DMS114 treated with DMSO at 0.1 percent for 48 hours (cell line): ENCODE data around the gene ECI2.
"Not testable (repeated sequence)": the region's sequence is repeated elsewhere in the genome, so short reads cannot be mapped to it uniquely, and the experiment has no call there.

ENCODE experiments used
- DNase-seq: peaks from one replicate; lab custom pipeline; 2025; ENCODE audit not compliant: unreplicated experiment; lab: John Stamatoyannopoulos, UW

ECI2 gene

DNA sequence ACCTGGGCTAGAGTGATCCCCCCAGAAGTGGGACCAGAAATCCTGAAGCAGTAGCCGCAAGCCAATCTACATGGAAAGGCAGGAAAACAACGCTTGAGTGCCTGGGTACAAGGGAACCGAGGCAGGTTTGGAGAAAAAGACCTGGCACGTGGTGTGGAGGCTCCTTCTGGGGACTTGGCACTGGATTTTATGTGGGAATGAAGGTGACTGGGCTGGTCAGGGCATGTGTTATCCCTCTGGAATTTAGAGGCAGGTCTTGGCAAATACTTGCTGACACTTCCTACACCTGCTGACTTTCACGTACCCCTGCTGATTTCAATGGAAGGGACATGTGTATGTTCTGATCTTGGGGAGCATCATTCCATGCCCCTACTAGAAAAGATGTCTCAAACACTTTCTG, 31.4 kb downstream of the ECI2 start:
- DNase-seq, result no peak

DNA sequence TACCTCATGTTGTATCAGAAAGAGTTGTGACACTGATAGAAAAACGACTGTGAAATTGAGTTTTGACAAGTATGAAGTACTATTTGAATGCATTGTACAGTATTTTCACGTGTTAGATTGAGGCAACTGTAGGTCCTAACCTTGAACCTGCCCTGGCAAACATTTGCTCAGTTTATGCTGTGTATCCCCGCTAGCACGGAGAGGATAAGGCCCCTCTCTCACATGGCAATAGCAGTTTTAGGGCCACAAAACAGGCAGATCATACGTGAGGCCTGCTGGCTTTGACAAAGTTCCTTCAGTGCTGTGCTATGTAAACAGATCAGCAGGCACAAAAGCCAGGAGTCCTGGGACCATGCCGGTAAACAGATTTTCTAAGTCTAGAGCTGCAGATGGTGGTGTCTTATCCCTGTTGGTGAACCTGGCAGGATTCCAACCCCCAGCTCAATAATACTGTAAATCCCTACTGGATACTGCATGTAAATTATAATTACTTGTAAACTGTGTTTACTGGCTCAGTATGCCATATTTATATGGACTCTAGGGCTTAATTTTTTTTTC, 32.6 kb downstream of the ECI2 start:
- no peak for DNase-seq

DNA sequence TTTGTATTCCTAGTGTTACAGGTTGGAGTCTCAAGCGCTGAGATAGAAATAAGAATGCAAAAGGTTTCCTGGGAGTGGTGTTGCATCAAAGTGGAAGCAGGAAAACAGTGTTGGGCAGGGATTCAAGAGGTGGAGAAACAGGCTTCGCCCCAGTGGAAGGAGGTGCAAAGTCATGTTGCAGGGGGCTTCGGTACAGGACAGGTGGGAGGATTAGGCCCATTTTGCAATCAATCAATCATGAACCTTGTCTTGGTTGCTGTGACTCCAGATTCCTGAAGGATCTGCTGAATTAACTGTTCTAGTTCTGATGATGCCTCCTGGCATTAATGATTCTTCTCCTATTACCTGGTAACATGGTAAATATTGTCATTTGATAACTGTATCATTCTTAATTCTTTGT, 34.1 kb downstream of the ECI2 start:
- DNase-seq, result no peak

GRCh38 chr6:4100655-4101054, 34.7 kb downstream of the ECI2 start:
- DNase-seq, result no peak

DNA sequence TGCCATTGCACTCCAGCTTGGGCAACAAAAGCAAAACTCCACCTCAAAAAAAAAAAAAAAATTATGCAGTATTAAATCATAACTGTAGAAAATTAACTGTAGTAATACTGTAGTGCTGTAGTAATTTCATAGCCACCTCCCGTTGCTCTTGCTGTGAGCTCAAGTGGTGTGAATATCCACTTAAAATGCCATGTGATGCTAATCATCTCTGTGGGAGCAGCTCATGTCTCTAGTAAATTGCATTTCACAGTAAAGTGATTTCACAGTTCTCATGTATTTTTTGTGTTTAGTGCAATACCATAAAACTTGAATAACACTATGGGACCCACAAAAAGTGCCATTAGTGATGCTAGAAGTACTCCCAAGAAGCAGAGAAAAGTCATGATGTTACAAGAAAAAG, 42.1 kb downstream of the ECI2 start:
- DNase-seq, result no peak

- DNase-seq, result no peak
Measured at GRCh38 chr6:4091941-4092340, 43.4 kb downstream of the ECI2 start.

- not testable (repeated sequence) for DNase-seq
Measured at GRCh38 chr6:4090043-4090442, 45.3 kb downstream of the ECI2 start.

DNA sequence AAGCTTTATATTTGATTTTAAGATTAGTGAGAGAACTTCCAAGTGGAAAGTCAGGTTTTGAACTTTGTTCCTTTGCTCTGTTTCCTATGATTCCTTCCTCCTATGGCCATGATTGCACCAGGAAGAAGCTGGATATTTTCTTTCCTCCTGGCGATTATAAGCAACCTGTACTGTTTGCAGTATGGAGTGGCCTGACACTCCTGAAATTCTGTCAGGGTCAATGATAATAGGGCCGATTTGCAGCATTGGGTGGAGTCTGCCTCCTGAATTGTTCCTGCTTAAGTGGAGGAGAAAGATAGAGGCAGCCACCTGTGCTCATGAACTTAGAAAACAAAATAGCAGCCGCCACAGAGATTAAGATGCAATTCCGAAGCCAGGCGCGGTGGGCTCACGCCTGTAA, 46.7 kb downstream of the ECI2 start:
- no peak for DNase-seq

DNA sequence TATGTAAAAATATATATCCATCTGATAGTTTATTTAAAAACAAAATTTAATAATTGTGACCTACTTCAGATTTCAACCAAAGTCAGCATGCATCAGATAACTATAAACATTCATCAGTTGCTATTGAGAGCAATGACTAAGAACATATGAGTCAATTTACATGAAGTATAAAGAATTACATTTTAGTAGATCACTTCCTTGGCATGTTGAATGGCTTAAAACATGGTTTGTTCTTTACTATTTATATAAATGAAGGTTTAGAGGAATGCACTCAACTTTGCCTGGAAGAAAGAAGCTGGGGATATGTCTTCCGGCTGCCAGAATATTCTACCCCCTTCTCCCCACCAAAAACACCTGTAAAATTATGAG, 50.1 kb downstream of the ECI2 start:
- DNase-seq, result no peak

- DNase-seq, result no peak
Measured at GRCh38 chr6:4084444-4085331, 50.7 kb downstream of the ECI2 start.

- DNase-seq, result no peak
Measured at GRCh38 chr6:4078691-4079471, 56.5 kb downstream of the ECI2 start, which contains the start of gene FAM217A. FAM217A (minus strand) TSS chr6:4079137; CDS start chr6:4077414, 1,723 bp downstream.

DNA sequence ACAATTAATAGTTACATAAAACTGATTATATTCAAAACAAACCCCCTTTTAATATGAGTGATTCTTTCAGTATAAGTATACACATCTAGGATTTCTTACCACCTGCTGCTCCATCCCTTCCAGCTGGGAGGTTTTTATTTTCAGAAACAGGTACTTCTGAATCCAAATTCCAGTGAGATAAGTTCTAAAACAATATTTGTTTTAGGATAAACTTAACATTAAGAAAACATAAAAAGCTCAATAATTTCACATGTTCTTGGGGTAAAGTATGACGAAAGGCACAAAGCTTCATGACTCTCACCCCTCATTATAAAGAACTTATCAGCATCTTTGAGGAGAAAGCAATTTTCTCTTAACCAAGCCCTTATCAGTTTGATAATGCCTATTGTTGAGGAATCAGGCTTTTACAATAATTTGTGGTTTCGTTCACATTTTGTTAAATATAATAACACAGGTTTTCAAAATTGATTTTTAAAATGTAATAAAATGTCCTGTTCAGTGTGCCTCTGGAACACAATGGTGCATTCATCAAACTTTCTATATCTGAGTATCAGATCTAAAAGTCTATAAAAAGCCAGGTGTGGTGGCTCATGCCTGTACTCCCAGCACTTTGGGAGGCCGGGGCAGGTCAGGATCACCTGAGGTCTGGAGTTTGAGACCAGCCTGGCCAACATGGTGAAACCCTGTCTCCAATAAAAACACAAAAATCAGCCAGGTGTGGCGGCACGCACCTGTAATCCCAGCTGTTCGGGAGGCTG, 60.7 kb downstream of the ECI2 start:
- no peak for DNase-seq

DNA sequence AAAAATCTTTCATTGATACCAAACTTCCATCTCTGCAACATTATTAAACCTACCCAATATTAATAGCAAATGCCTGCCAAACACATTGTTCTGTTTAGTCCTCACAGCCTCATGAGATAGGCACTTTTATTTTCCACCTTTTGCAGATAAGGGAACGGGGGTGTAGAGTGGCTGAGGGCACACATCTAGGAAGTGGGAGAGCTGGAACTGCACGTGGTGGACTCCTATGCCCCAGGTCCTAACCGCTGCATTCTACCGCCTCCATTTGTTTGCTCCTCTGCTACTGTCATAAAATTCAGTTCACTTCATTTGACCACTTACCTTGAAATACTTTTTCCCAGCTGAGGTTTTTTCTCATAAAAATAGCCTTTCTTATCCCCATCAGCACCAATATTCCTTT, 64.0 kb downstream of the ECI2 start:
- DNase-seq, result no peak

DNA sequence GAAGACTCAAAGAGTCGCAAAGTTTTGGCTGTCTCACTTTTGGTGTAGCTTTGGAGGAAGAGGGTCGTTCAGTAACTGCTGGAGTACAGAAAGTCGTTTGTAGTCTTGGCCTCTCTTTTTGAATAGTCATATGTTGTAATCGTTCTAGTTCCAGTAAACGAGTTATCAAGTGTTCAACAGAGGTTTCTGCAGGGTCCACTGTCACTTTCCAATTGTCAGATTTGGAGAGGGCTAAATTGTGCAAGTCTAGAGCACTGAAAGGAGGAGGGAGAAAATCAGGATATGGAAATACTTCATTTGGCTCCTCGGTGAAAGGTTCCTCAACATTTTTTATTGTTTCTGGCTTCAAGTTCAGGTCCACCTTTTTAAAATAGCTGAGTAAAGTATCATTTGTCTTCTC, 66.2 kb downstream of the ECI2 start:
- DNase-seq, result no peak

DNA sequence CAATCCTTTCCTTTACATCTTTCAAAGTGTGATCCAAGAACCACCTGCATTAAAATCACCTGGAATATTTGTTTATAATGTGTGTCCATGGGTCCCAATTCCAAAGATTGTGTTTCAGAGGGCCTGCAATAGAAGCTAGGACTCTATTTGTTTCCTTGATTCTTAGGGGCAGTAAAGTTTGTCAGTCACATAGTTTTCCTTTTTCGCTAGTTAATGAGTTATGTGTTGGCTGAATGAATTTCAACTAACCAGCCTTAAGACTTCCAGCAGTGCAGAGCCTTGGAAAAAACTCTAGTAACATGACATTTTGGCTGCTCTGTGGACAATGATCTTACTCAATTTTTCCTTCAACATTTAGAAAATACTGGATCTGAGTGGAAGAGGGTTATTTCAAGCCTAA, 67.7 kb downstream of the ECI2 start:
- no peak for DNase-seq

DNA sequence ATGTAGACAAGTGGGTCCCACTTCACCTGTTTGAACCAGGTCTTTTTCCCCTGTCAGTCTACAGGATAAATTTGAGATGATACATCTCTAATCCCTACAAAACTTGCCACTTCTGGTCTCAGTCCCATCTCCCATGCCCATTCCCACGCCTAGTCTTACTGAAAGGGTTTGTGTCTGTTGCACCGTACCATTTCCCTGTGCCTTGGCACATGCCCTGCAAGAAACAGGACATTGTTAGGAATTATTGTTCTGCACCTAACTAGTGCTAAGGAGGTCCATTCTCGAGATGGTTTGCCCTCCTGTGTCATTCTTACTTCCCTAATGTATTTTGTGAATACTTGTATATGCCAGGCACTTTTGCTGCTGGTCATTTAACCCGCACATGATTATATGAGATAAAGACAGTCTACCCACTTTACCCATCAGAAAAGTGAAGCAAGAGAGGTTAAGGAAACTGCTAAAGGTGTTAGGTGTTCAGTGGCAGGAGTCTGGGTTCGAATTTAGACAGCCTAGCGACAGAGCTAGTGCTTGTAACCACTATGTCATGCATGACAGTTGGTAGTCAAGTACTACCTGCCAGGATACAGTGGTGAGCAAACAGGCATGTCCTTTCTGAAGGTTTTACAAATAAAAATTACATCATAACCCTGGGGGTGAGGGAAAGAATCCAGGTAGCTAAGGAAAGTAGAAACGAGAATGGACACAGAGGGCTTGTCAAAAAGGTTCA, 69.2 kb downstream of the ECI2 start:
- no peak for DNase-seq
